Measurements from ENCODE around the gene TFRC. TPM values are rescaled to one million over a fixed set of nuclear protein-coding genes. Genes with fewer than 3 reads are reported as not detected.

Gene TFRC
- total RNA-seq, 3 donors from 2014 or later: 119 to 225 (median 167) TPM

Other genes starting within 250 kb of the TFRC start
- gene TNK2, start 173.5 kb downstream of the TFRC start, total RNA-seq: 10 to 100 TPM; 16.8 to 61.1 (median 28.0) TPM
- gene ZDHHC19, start 129.3 kb upstream of the TFRC start, total RNA-seq: not detected
- gene SLC51A, start 134.4 kb upstream of the TFRC start, total RNA-seq: 100 to 1,000 TPM in 1 of 3 donors, 10 to 100 TPM in 2; 16.4 to 135 (median 22.9) TPM
- 10 to 100 TPM; 60.2 to 65.2 (median 60.4) TPM for gene PCYT1A, start 205.6 kb upstream of the TFRC start, total RNA-seq
- 1 to 10 TPM in 2 of 3 donors, under 1 TPM in 1; 0.64 to 5.2 (median 2.3) TPM for gene DYNLT2B, start 236.2 kb upstream of the TFRC start, total RNA-seq

Data from mucosa of descending colon (tissue), 3 donors.